HG03442 (cell line): ENCODE measurements around the gene RAPSN.

Experiments
- ATAC-seq: cut with Tn5 transposase; IDR thresholded peaks from one replicate; pipeline ENCODE4 v1.9.1; 2021; ENCODE audit warnings: mild to moderate bottlenecking, moderate library complexity; ENCODE audit not compliant: unreplicated experiment

The RAPSN gene

GRCh38 chr11:47391711-47392432, 57.1 kb downstream of the RAPSN start:
- ATAC-seq, result no peak

GRCh38 chr11:47391077-47391583, 57.8 kb downstream of the RAPSN start:
- no peak for ATAC-seq

- ATAC-seq, result no peak
These were observed 58.5 kb downstream of the RAPSN start for GRCh38 chr11:47390422-47390760.

GRCh38 chr11:47389577-47390421, 59.1 kb downstream of the RAPSN start:
- ATAC-seq, result no peak

- ATAC-seq, result no peak
These were observed 60.0 kb downstream of the RAPSN start for GRCh38 chr11:47388697-47389576.

GRCh38 chr11:47387944-47388696, 60.8 kb downstream of the RAPSN start:
- no peak for ATAC-seq
